SK-MEL-5 (cell line): ENCODE data around the gene PCTP. TPM values are rescaled to one million over a fixed set of nuclear protein-coding genes. Genes with fewer than 3 reads are reported as not detected.
A peak's percentile ranks its signal among the peaks of the same experiment; 100 is the strongest.

Experiments
- DNase-seq: peaks from one replicate; pipeline ENCODE4 v3.0.0-alpha.2; 2016; ENCODE audit warnings: low read depth, low spot score
- in situ Hi-C: cut with HindIII; loops from 2 replicates; pipeline ENCODE4 v1.10.0; 2016; ENCODE audit warnings: low sequenced_read_pairs, high pct_unique_total_duplicates, low pct_unique_long_range_greater_than_20kb
- total RNA-seq: library from RNA; depleted of rRNA; stranded (reverse); fragments of >200 nt; shearing (Covaris generic); gene quantifications from 2 replicates; pipeline ENCODE4 v1.2.3, GENCODE V29; 2014

PCTP gene
- total RNA-seq, 1 experiment from 2014 or later, result 51.8 TPM

GRCh38 chr17:55769625-55770000, 18.8 kb downstream of the PCTP start:
- no peak for DNase-seq
- in situ Hi-C loops, result no loop called here

GRCh38 chr17:55770196-55770870, 19.5 kb downstream of the PCTP start:
- DNase-seq, result peak; percentile 83
- in situ Hi-C loops, result loop anchor here (5.0 kb wide), 1 partner anchor 133 kb away; no protein-coding TSS in a partner anchor

DNA sequence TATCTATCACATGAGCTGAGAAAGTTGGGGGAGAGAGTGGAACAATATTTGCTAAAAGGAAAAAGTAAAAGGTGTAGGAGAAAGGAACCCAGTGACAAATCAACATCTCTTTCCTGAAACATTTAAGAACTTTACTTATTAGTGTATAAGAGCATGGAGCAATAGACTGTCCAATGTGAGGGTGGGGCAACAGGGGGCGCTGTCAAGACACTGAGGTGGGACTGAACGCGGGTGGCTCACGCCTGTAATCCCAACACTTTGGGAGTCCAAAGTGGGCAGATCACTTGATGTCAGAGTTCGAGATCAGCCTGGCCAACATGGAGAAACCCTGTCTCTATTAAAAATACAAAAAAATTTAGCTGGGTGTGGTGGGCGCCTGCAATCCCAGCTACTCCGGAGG, 21.2 kb downstream of the PCTP start:
- in situ Hi-C loops, result loop anchor here (5.0 kb wide), 1 partner anchor 135 kb away; no protein-coding TSS in a partner anchor
- DNase-seq, result no peak

DNA sequence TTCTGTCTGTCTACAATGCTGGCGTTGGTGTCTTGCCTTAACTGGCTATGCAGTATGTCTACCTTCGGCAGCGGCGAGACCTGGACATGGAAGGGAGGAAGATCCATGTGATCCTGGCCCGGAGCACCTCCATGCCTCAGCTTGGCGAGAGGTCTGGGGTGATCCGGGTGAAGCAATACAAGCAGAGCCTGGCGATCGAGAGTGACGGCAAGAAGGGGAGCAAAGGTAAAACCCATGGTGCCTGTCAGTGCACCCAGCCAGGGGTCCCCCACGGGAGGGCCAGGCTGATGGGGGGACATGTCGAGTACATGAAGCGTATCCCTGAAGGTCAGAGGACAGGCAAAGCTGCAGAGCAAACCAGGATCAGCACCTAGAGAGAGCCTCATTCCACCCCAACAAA, 22.8 kb downstream of the PCTP start:
- DNase-seq, result no peak
- in situ Hi-C loops, result loop anchor here (5.0 kb wide), 1 partner anchor 136 kb away; no protein-coding TSS in a partner anchor

DNA sequence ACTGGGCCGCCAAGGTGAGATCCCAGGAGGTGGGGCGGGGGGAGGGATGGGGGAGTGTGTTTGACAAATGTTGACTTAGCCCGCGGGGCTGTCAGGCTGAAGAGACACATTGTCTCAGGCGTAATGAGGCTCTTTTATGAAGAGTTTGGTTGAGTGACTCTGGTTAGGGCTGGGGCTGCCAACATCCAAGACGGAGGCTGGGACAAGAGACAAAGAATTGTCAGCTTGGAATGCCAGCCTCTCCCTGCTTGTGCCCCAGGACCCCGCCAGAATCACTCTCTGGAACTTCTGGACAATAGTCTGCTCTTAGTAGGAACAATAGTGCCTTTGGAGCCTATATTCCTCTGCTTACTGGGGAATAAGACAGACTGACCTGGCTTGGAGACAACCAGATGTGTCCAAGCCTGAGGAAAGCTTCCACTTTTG, 24.0 kb downstream of the PCTP start:
- in situ Hi-C loops, result loop anchor here (5.0 kb wide), 1 partner anchor 138 kb away; no protein-coding TSS in a partner anchor
- DNase-seq, result peak; percentile 66

DNA sequence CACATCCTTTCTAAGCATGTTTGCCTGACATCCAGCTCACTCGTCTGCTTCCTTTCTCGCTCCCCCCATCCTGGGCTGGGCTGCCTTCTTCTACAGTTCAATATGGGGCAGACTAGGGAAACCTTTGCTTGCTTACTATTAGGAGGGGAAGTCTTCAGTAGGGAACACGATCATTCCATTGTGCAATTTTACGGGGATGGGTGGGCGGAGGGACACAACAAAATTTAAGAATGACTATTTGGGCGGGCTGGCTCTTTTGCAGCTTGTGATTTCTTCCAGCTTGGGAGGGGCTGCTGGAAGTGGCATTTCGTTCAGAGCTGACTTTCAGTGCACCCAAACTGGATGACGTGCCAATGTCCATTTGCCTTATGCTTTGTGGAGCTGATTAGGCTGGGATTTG, 25.4 kb downstream of the PCTP start:
- in situ Hi-C loops, result no loop called here

DNA sequence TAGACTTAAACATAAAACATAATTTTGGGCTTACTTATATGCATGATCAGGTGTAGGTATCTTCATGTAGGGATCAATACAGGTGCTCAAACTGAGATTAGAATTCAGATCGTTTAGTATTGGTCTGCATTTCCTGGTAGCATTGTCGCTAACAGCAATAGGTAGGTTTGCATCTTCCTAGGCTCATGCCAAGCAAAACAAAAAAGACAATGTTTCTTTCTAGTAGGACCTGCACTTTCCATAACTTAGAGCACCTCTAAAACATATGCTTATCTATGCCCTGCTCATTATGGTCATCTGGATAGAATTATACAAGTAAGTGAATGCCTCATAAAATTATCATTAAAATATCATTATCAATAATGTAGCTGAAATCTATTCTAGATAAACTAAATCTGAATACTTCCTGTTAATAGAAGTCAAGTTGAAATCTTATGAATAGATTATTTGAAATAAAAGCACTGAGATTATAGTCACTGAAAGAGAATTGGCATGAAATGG, 26.7 kb downstream of the PCTP start:
- in situ Hi-C loops, result no loop called here
- no peak for DNase-seq

More for the DNA sequence above, 25.4 kb downstream of the PCTP start:
- DNase-seq, result no peak

DNA sequence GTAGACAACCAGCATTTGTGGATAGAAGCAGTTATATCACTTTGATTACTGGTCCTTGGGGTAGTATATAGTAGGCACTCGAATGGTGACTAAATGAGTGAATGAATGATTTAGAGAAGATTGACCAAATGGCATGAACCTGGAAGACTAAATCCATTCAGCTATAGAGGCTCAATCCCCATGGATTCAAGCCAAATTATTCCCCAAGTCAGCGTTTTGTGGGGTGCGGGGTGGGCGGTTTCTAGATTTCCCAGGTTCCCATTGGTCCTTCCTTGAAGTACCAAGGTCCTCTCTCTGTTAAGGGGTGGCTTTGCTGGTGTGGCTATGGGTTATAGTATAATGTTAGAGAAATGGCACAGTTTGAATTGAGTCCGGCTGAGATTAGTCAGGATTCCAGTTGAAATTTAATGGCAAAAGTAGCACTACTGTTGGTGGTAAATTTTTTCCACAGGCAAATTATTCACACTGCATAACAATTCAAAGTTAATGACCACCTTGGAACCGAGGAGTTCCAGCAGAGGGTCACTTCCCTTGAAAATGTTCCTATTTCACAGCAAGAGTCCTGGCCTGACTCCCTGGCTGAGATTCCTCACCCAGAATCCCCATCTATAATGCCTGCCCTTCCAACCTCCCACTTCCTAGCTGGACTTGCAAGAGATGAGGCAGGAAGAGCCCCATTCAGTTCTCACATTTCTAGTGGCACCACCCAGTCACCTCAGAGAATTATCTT, 27.7 kb downstream of the PCTP start:
- no peak for DNase-seq
- in situ Hi-C loops, result no loop called here

- in situ Hi-C loops, result no loop called here
- no peak for DNase-seq
These were observed 32.9 kb downstream of the PCTP start for GRCh38 chr17:55783684-55784245.

GRCh38 chr17:55784666-55785065, 33.8 kb downstream of the PCTP start:
- in situ Hi-C loops, result no loop called here
- no peak for DNase-seq

DNA sequence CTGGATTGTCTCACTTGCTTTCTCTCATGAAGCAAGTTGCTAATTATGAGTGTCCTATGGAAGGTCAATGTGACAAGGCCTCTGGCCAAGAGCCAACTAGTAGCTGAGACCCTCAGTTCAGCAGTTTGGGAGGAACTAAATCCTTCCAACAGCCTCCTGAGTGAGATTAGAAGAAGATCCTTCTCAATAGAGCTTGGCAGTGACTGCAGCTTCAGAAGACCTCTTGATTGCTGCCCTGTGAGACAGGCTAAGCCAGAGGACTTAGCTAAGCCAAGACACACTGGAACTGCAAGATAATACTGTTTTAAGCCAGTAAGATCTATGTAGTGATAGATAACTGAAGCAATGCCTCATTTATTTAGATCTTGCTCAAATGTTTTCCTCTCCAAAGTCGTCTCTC, 34.3 kb downstream of the PCTP start:
- in situ Hi-C loops, result no loop called here
- no peak for DNase-seq

- in situ Hi-C loops, result no loop called here
- no peak for DNase-seq
These were observed 42.4 kb downstream of the PCTP start for GRCh38 chr17:55793272-55793671.

GRCh38 chr17:55794725-55795482, 44.1 kb downstream of the PCTP start:
- in situ Hi-C loops, result no loop called here

DNA sequence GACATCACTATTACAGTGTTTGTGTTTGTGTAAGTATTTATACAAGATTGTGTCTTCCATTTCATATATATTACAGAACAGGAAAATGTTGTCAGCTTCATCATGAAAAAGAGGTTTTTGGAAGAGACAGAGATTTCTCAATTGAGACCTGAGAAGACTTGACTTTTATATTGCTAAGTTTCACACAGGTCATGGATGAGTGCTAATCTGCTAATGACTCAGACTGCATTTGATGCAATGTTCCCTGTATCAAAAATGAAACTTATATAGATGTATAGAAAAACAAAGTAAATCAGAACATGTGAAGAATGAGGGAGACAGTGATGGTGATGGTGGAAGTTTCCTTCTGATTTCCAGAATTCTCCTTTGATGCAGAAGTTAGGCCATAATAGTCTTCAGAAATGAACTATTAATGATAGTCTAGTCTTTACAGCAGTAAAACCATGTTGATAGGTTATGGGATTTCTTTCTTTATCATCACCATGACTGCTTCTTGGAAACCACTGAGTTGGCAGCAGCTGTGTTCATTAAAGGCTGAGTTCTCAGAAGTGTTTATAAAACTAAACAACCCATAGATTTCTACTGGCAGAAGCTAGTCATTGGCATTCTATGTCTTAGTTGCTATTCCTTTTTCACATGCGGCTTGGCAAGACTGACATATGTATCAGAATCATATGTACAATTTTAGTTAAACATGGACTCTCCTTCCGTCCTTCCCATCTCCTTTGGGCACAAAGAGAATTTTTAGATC, 56.1 kb downstream of the PCTP start:
- in situ Hi-C loops, result no loop called here
- DNase-seq, result no peak

More at GRCh38 chr17:55794725-55795482, 44.1 kb downstream of the PCTP start:
- DNase-seq, result peak; percentile 37

GRCh38 chr17:55811536-55811935, 60.7 kb downstream of the PCTP start:
- no peak for DNase-seq
- in situ Hi-C loops, result no loop called here

- DNase-seq, result no peak
- in situ Hi-C loops, result no loop called here
These were observed 61.5 kb downstream of the PCTP start for GRCh38 chr17:55812323-55812722.

DNA sequence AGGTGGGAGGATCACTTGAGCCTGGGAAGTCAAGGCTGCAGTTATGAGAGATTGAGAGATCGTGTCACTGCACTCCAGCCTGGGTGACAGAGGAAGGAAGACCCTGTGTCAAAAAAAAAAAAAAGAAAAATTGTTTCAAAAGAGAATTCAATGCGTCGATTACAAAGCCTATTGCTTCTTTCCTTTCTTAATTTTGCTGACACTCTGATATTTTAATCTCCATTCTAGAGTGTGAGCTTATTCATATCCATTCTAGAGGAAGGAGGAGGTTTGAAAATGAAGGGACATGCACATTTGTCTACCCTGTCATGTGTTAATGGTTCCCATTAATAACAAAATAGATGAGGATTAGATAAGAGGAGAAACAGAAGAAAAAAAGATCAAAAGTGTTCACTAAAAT, 63.1 kb downstream of the PCTP start:
- no peak for DNase-seq
- in situ Hi-C loops, result no loop called here
